A204.1 (cell line): Measurements from ENCODE around the gene GNAS.

Experiments
- FAIRE-seq: peaks from 2 replicates; lab custom pipeline; 2012; peaks lifted over from hg19 to GRCh38; lab: Jason Lieb, UNC

GNAS gene

DNA sequence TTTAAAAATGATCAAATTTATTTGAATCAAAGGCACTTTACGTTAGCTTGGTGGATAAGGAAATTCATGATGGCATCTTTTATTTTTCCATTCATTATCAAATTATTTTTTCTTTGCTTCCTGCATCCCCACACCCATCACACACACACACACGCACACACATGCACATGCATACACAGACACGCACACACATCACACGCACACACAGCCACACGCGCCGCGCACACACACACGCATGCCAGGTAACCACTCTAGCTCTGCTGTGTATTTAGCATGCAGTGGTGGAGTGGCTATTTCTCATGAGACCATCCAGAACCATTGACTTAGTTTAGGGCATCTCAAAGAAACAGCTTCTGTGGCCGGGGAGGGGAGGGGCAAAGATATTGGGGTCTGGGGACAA lies 47.0 kb downstream of the GNAS start:
- no peak for FAIRE-seq

DNA sequence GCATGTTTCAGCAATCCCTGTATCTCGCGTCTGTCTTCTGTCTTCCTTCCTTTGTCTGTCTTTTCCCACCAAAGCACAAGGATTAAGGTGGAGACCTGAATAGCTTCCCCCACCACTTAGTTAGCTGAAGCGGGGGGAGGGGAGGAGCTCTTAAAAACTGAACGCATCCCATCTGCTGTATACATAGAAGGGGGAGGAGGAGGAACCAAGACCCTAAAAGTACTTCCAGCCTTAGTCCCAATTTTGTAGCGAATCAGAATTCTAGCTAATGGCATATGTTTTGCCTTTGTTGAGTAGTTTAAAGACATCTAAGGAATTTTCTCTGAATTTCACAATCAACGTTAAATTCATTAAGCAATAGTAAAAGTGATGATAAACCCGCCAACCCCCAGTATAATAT lies 47.9 kb downstream of the GNAS start:
- no peak for FAIRE-seq

DNA sequence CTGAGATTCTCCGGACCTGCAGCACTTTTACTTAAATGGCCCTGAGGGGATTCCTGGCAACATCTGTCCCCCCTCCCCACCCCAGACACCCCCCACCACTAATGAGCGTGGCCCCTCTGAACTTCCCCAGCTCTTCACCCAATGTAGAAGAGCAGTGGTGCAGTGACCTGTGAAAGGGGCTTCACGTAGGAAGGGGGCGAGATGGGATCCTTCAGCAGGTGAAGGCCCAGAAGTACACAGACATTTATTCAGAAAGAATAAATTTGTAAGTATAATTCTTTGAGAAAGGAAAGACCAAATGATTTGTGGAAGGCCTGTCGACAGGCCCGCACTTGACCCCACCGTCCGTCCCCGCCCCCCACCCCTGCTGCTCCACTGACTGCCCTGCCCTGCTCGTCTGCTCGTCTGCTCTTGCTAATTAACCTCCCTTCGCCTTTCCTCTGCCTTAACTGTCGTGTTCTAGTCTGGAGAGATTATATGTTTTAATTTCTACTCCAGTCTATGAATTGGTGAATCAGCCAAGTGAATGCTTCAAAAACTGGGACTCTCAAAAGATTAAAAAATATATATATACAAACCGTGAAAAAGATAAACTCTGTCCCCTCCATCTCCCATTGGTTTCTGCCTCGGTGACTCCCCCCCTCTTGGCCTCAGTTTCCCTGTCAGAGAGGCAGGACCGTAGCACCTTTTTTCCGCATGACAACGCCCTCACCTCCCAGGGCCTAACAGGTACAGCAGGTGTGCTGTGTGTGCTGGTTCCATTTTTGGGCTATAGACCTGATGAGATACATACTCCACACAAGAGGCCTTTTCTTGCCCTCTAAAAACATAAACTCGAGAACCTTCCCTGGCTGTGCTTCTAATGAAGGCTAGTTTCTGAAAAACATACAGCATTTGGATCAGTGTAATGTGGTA lies 49.2 kb downstream of the GNAS start:
- FAIRE-seq = no peak

DNA sequence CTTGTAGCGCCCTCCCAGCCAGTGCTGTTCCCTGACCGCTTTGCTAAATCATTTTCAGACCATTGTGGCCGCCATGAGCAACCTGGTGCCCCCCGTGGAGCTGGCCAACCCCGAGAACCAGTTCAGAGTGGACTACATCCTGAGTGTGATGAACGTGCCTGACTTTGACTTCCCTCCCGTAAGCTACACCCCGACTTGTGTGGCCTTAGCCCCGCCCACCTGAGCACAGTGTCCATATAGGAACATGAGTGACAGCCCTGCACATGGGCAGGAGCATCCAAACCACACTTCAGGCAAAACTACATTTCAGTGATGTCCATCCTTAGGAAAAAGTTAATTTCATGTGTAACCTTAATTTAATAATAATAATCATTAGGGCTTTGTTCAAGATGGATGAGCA lies 51.1 kb downstream of the GNAS start:
- no peak for FAIRE-seq

DNA sequence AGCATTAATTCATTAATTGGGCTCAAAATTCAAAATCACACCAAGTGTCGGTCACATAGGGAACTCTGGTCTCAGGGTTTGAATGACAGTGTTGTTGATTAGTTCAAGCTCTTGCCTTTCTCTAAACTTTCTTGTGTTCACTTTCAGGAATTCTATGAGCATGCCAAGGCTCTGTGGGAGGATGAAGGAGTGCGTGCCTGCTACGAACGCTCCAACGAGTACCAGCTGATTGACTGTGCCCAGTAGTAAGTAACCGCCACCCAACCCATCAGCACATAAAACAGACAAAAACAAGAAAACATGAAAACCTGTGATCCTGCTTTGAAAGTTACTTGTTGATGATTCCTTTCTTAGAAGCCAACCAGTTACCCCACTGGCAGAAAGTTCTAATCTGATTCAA lies 52.7 kb downstream of the GNAS start:
- no peak for FAIRE-seq

- no peak for FAIRE-seq
Observed at GRCh38 chr20:58906111-58906510, 53.6 kb downstream of the GNAS start.

GRCh38 chr20:58906894-58907293 lies 54.4 kb downstream of the GNAS start:
- no peak for FAIRE-seq

GRCh38 chr20:58907320-58908137 lies 55.0 kb downstream of the GNAS start:
- no peak for FAIRE-seq

DNA sequence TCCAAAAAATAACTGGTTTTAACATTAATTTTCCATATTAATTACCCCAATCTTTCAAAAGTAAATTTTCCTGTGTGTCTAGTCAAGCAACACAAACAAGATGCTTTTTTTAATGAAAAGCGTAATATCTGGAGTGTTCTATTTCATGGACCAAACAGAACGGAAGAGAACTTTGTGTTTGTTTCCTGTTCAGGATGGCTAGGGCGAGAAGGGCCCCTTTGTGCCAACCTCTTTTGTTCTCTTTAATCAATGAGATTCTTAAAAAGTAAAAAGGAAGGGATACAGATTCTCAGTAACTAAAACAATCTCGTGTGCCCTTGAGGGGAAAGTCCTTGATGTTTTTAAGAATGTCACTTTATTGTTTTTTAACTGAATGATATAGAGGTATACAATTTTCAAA lies 55.7 kb downstream of the GNAS start:
- no peak for FAIRE-seq

- FAIRE-seq = no peak
Observed at GRCh38 chr20:58908941-58909340, 56.4 kb downstream of the GNAS start.

DNA sequence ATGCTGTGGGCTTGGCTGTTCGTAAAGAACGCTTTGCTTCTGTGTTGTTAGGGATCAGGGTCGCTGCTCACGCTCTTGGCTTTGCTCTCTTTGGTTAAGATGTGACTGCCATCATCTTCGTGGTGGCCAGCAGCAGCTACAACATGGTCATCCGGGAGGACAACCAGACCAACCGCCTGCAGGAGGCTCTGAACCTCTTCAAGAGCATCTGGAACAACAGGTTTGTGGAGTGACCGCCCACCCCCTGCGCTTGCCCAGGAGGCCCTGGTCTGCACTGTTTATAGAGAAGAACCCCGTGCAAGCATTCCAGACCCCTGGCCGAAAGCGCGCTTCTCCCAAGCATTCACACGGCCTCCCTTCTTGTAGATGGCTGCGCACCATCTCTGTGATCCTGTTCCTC lies 57.1 kb downstream of the GNAS start:
- no peak for FAIRE-seq

- FAIRE-seq = no peak
Observed at GRCh38 chr20:58910473-58910872, 58.0 kb downstream of the GNAS start.

- no peak for FAIRE-seq
Observed at GRCh38 chr20:58911309-58911708, 58.8 kb downstream of the GNAS start.

- no peak for FAIRE-seq
Observed at GRCh38 chr20:58911970-58912369, 59.5 kb downstream of the GNAS start.

- no peak for FAIRE-seq
Observed at GRCh38 chr20:58913079-58913478, 60.6 kb downstream of the GNAS start.

DNA sequence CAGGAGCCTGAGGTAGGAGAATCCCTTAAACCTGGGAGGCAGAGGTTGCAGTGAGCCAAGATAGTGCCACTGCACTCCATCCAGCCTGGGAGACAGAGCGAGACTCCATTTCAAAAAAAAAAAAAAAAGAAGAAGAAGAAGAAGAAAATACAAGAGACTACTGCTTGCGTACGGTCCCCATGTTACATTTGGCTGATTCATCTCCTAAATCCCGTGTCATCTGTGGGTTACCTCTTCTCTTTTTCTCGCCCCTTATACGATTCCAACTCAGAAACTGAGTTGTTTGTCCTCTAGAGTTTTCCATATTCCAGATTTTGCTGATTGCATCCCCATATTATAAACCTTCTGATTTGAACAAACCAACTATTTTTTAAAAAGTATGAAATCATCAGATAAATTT lies 66.1 kb downstream of the GNAS start:
- FAIRE-seq = no peak

- no peak for FAIRE-seq
Observed at GRCh38 chr20:58921564-58921963, 69.0 kb downstream of the GNAS start.

DNA sequence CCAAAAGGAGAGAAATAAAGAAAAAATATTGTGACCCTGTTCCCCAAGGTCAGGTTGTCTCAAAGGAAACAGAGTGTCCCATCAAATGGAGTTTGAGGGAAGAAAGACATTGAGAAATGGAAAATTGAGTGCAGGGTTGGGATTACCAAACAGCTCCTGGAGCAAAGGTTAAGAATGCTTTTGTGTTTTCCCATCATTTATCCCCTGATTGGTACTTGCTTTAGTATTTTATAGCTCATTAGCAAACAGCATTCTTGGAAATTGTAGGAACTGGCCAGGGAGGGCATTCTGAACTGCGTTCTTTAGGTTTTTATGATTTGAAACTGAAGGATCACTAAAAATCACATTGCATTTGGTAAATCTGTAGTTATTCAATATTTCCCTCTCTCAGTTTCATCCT lies 69.5 kb downstream of the GNAS start:
- no peak for FAIRE-seq

GRCh38 chr20:58923117-58923712 lies 70.7 kb downstream of the GNAS start:
- no peak for FAIRE-seq

DNA sequence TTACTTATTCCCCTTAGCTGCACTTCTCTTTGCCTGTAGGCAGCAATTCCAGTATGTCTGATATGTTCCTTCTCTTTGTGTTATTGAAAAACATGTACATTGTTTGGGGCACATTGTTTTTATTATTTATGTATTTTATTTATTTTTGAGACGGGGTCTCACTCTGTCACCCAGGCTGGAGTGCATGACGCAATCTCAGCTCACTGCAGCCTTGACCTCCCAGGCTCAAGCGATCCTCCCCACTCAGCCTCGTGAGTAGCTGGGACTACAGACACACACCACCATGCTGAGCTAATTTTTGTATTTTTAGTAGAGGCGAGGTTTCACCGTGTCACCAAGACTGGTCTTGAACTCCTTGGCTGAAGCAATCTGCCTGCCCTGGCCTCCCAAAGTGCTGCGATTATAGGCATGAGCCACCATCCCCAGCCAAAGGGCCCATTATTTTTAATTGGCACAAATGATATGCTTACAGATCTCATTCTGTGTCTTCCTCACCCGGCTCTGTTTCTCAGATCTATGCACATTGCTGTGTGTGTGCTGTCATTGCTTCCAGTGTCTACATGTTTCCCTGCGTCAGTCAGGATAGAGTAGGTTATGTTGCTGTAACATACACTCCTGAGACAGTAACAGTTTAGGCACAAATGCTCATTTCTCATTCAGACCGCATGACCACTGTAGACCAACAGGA lies 74.4 kb downstream of the GNAS start:
- FAIRE-seq = no peak

- FAIRE-seq = no peak
Observed at GRCh38 chr20:58927490-58928061, 75.1 kb downstream of the GNAS start.

DNA sequence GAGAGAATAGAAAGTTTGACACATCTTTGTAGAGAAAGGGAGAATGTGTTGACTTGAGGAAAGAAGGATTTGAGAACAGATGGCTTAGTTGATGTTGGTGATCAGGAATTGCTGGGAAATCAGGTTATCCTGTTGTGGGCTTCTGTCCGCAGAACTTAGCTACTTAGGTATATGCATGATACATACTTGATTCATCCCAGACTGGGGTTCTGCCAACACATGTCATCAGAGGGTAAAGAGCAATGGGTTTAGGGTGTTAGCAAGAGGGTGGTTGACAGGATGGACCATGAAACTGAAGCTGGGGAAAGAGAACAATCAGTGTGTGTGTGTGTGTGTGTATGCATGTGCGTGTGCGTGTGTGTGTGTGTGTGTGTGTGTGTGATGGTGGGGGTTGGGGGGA lies 78.0 kb downstream of the GNAS start:
- no peak for FAIRE-seq
